NCI-H1930 (cell line): ENCODE results near the gene TBXAS1.

Experiments
- DNase-seq, 2 experiments: peaks; one replicate each; lab custom pipeline; 2025; lab: John Stamatoyannopoulos, UW

TBXAS1 gene

GRCh38 chr7:139976838-139977656 lies 148.0 kb downstream of the TBXAS1 start:
- DNase-seq: no peak

GRCh38 chr7:139981511-139981895 lies 152.4 kb downstream of the TBXAS1 start:
- DNase-seq: no peak

- DNase-seq: no peak
These were observed 154.2 kb downstream of the TBXAS1 start for GRCh38 chr7:139982927-139983920.

- no peak for DNase-seq
These were observed 155.8 kb downstream of the TBXAS1 start for GRCh38 chr7:139984642-139985539.

- no peak for DNase-seq
These were observed 156.7 kb downstream of the TBXAS1 start for GRCh38 chr7:139985811-139986210.

GRCh38 chr7:139987691-139988516 lies 158.8 kb downstream of the TBXAS1 start:
- no peak for DNase-seq

GRCh38 chr7:139989366-139990141 lies 160.5 kb downstream of the TBXAS1 start:
- no peak for DNase-seq

GRCh38 chr7:139990142-139990535 lies 161.1 kb downstream of the TBXAS1 start:
- DNase-seq: no peak

- no peak for DNase-seq
These were observed 161.7 kb downstream of the TBXAS1 start for GRCh38 chr7:139990571-139991268.

GRCh38 chr7:139991269-139991666 lies 162.2 kb downstream of the TBXAS1 start:
- no peak for DNase-seq

GRCh38 chr7:139991911-139992310 lies 162.8 kb downstream of the TBXAS1 start:
- DNase-seq: no peak

- no peak for DNase-seq
These were observed 163.4 kb downstream of the TBXAS1 start for GRCh38 chr7:139992353-139993044.

- DNase-seq: no peak
These were observed 164.1 kb downstream of the TBXAS1 start for GRCh38 chr7:139993169-139993568.

- DNase-seq: no peak
These were observed 164.5 kb downstream of the TBXAS1 start for GRCh38 chr7:139993592-139993991.

- no peak for DNase-seq
These were observed 165.3 kb downstream of the TBXAS1 start for GRCh38 chr7:139994356-139994755.

GRCh38 chr7:139995017-139995915 lies 166.2 kb downstream of the TBXAS1 start:
- no peak for DNase-seq

GRCh38 chr7:139998572-139998971 lies 169.5 kb downstream of the TBXAS1 start:
- no peak for DNase-seq

GRCh38 chr7:139999516-139999915 lies 170.5 kb downstream of the TBXAS1 start:
- no peak for DNase-seq
